Keratinocyte (primary cell): ENCODE results near the gene GRAMD4. TPM values are rescaled to one million over a fixed set of nuclear protein-coding genes. Genes with fewer than 3 reads are reported as not detected.
"Not testable (repeated sequence)": the region's sequence is repeated elsewhere in the genome, so short reads cannot be mapped to it uniquely, and the experiment has no call there.

Experiments used
- DNase-seq: peaks from one replicate; pipeline ENCODE4 v3.0.0-alpha.2; 2011; ENCODE audit warnings: low read depth, missing footprints, low spot score
- FAIRE-seq: peaks from 2 replicates; lab custom pipeline; 2011; peaks lifted over from hg19 to GRCh38; lab: Jason Lieb, UNC
- H2AFZ ChIP-seq: 2 replicates; pipeline ENCODE4 v1.6.0; 2012; ENCODE audit warnings: low read length, control low read depth, inconsistent platforms; ENCODE audit not compliant: control insufficient read depth
- H3K27ac ChIP-seq: 2 replicates; pipeline ENCODE4 v1.5.1; 2011; ENCODE audit warnings: low read length; ENCODE audit not compliant: control insufficient read depth, insufficient read depth
- H3K27me3 ChIP-seq: 3 replicates; pipeline ENCODE4 v1.6.0; 2011; ENCODE audit warnings: low read length; ENCODE audit not compliant: control insufficient read depth, insufficient read depth; ENCODE audit errors: extremely low read depth
- H3K36me3 ChIP-seq, 2 experiments: 2 replicates in 1 of 2; 3 replicates in 1 of 2; pipeline ENCODE4 v1.5.1; 2011; ENCODE audit warnings: low read length in 2 of 2, mild to moderate bottlenecking in 1 of 2; ENCODE audit not compliant: control insufficient read depth in 2 of 2, insufficient read depth in 2 of 2; ENCODE audit errors: extremely low read depth in 1 of 2
- H3K4me1 ChIP-seq: 3 replicates; pipeline ENCODE4 v1.5.1; 2011; ENCODE audit warnings: low read length; ENCODE audit not compliant: control insufficient read depth, insufficient read depth; ENCODE audit errors: extremely low read depth
- H3K4me2 ChIP-seq: 3 replicates; pipeline ENCODE4 v1.6.0; 2011; ENCODE audit warnings: low read depth, low read length; ENCODE audit not compliant: control insufficient read depth, insufficient read depth; ENCODE audit errors: extremely low read depth
- H3K4me3 ChIP-seq, 3 experiments: fragments of 200-600 bp in 1 of 3; sonication (generic) in 1 of 3; 2 replicates in 2 of 3; 3 replicates in 1 of 3; pipeline ENCODE4 v1.5.1; 2011 to 2016; ENCODE audit warnings: low read length in 3 of 3, mild to moderate bottlenecking in 3 of 3, control low read depth in 2 of 3, inconsistent platforms in 1 of 3, low read depth in 1 of 3, mixed read lengths in 1 of 3, mixed run types in 1 of 3, moderate library complexity in 1 of 3; ENCODE audit not compliant: control insufficient read depth in 2 of 3, insufficient read depth in 2 of 3; ENCODE audit errors: extremely low read depth in 1 of 3
- H3K79me2 ChIP-seq: 2 replicates; pipeline ENCODE4 v1.6.0; 2012; ENCODE audit warnings: low read length; ENCODE audit not compliant: control insufficient read depth, insufficient read depth
- H3K9ac ChIP-seq: 3 replicates; pipeline ENCODE4 v1.6.0; 2011; ENCODE audit warnings: low read length; ENCODE audit not compliant: control insufficient read depth, insufficient read depth; ENCODE audit errors: extremely low read depth
- H3K9me1 ChIP-seq: 3 replicates; pipeline ENCODE4 v1.6.0; 2011; ENCODE audit warnings: low read length; ENCODE audit not compliant: control insufficient read depth, insufficient read depth; ENCODE audit errors: extremely low read depth
- H3K9me3 ChIP-seq: 2 replicates; pipeline ENCODE4 v1.5.1; 2012; ENCODE audit warnings: low read depth, low read length; ENCODE audit not compliant: control insufficient read depth
- H4K20me1 ChIP-seq: 3 replicates; pipeline ENCODE4 v1.6.0; 2011; ENCODE audit warnings: low read length; ENCODE audit not compliant: control insufficient read depth, insufficient read depth; ENCODE audit errors: extremely low read depth
- CTCF ChIP-seq, 3 experiments: IDR thresholded peaks in 1 of 3; conservative IDR thresholded peaks in 1 of 3; optimal IDR thresholded peaks in 1 of 3; 2 replicates in 2 of 3; 3 replicates in 1 of 3; pipeline versions ENCODE3 to v1.5.1; 2011; ENCODE audit warnings: low read length in 3 of 3, mild to moderate bottlenecking in 3 of 3, moderate library complexity in 2 of 3, control low read depth in 1 of 3, inconsistent platforms in 1 of 3; ENCODE audit not compliant: insufficient read depth in 2 of 3; ENCODE audit errors: extremely low read depth in 1 of 3
- EZH2 ChIP-seq: IDR thresholded peaks from one replicate; pipeline ENCODE4 v1.6.1; 2012; ENCODE audit warnings: inconsistent platforms, mild to moderate bottlenecking, low read length, moderate library complexity
- dilution Hi-C: fragments of 300-500 bp; cut with MboI; formaldehyde crosslinking; loops from one replicate; pipeline ENCODE4 v1.7.0; 2020; ENCODE audit warnings: low sequenced_read_pairs; ENCODE audit not compliant: extremely low pct_ligation_motif_present
- polyA plus RNA-seq, 5 experiments: library from polyadenylated mRNA; depleted of rRNA in 3 of 5; stranded (reverse) in 3 of 5; stranded (forward) in 1 of 5; unstranded in 1 of 5; fragments of >200 nt; gene quantifications; 1 replicate in 1 of 5; 2 replicates in 3 of 5; 3 replicates in 1 of 5; pipeline versions ENCODE4 v1.2.1 to v1.2.3, GENCODE V29; 2011 to 2012; ENCODE audit warnings: missing spikeins in 2 of 5, low read depth in 1 of 5, low replicate concordance in 1 of 5

The GRAMD4 gene
- polyA plus RNA-seq, 1 donor (not counting 4 experiments of a cell fraction or from before 2014, with no cell fraction given) = 17.3 TPM

- no peak overlapping the region for H3K9ac ChIP-seq
- H3K4me1 ChIP-seq = no peaks in the 10 kb centered on the region
- no peak overlapping the region for H3K4me2 ChIP-seq
- no peaks in the 10 kb centered on the region for H3K36me3 ChIP-seq
- no peak for DNase-seq
- dilution Hi-C loops = no loop called here
- H3K27me3 ChIP-seq = no peaks in the 10 kb centered on the region
- no peak overlapping the region for H2AFZ ChIP-seq
- no peak for FAIRE-seq
- H3K4me3 ChIP-seq = no peak overlapping the region
- no peak overlapping the region for H3K27ac ChIP-seq
- no peak for TF ChIP-seq CTCF (optimal IDR thresholded peaks at IDR 0.05 in 1 of 3, IDR thresholded peaks at IDR 0.05 in 1 of 3, conservative IDR thresholded peaks at IDR 0.05 in 1 of 3; ENCODE audit: extremely low read depth in 1 of 3, insufficient read depth in 2 of 3, low read length in 3 of 3)
- TF ChIP-seq EZH2 = no peak
- H3K79me2 ChIP-seq = no peaks in the 10 kb centered on the region
- H3K9me1 ChIP-seq = no peaks in the 10 kb centered on the region
- peaks cover 5% of the 10 kb centered on the region for H4K20me1 ChIP-seq
- no peaks in the 10 kb centered on the region for H3K9me3 ChIP-seq
Observed at GRCh38 chr22:46641811-46642266, 21.7 kb downstream of the GRAMD4 start.

- dilution Hi-C loops, H3K9me3 ChIP-seq, DNase-seq, H3K36me3 ChIP-seq, H3K4me1 ChIP-seq, H3K4me2 ChIP-seq, H3K27ac ChIP-seq, H3K9me1 ChIP-seq, FAIRE-seq, H3K27me3 ChIP-seq, H3K79me2 ChIP-seq, H2AFZ ChIP-seq, H3K4me3 ChIP-seq, H4K20me1 ChIP-seq, H3K9ac ChIP-seq: not testable (repeated sequence)
Observed at GRCh38 chr22:46642840-46643480, 22.8 kb downstream of the GRAMD4 start.
